H9 (cell line): ENCODE data around the gene WIZ. TPM values are rescaled to one million over a fixed set of nuclear protein-coding genes. Genes with fewer than 3 reads are reported as not detected.

Experiments used
- DNase-seq: peaks from one replicate; pipeline ENCODE4 v3.0.0-alpha.2; 2017
- H2AFZ ChIP-seq: one replicate; pipeline ENCODE4 v1.6.1; 2013; ENCODE audit warnings: mild to moderate bottlenecking, low read length, control low read depth, moderate library complexity
- H2AK5ac ChIP-seq: 2 replicates; pipeline ENCODE4 v1.6.1; 2013; ENCODE audit warnings: low read length, control low read depth, mixed read lengths; ENCODE audit not compliant: insufficient read length
- H2BK120ac ChIP-seq: one replicate; pipeline ENCODE4 v1.6.1; 2013; ENCODE audit warnings: low read depth, mild to moderate bottlenecking, low read length, control low read depth, inconsistent platforms; ENCODE audit not compliant: poor library complexity, severe bottlenecking
- H2BK12ac ChIP-seq: 2 replicates; pipeline ENCODE4 v1.6.1; 2013; ENCODE audit warnings: low read length, control low read depth, mixed read lengths, low read depth; ENCODE audit not compliant: insufficient read length
- H2BK15ac ChIP-seq: 2 replicates; pipeline ENCODE4 v1.6.1; 2013; ENCODE audit warnings: low read depth, low read length, control low read depth
- H2BK20ac ChIP-seq: one replicate; pipeline ENCODE4 v1.6.1; 2013; ENCODE audit warnings: low read depth, mild to moderate bottlenecking, low read length, control low read depth, inconsistent platforms; ENCODE audit not compliant: poor library complexity, severe bottlenecking
- H2BK5ac ChIP-seq: 2 replicates; pipeline ENCODE4 v1.6.1; 2013; ENCODE audit warnings: low read length, control low read depth, mixed read lengths; ENCODE audit not compliant: insufficient read length
- H3K14ac ChIP-seq: 2 replicates; pipeline ENCODE4 v1.6.1; 2013; ENCODE audit warnings: low read length, control low read depth; ENCODE audit not compliant: insufficient read depth
- H3K18ac ChIP-seq: 2 replicates; pipeline ENCODE4 v1.6.1; 2013; ENCODE audit warnings: low read depth, mild to moderate bottlenecking, mixed read lengths, low read length, control low read depth; ENCODE audit not compliant: insufficient read length
- H3K23ac ChIP-seq: 2 replicates; pipeline ENCODE4 v1.6.1; 2013; ENCODE audit warnings: low read length, control low read depth, mixed read lengths, low read depth; ENCODE audit not compliant: insufficient read length
- H3K23me2 ChIP-seq: 2 replicates; pipeline ENCODE4 v1.6.1; 2013; ENCODE audit warnings: low read depth, mild to moderate bottlenecking, mixed read lengths, low read length, control low read depth; ENCODE audit not compliant: insufficient read length, poor library complexity, severe bottlenecking
- H3K27ac ChIP-seq: 2 replicates; pipeline ENCODE4 v1.5.1; 2013; ENCODE audit warnings: low read length, control low read depth, mixed read lengths, low read depth; ENCODE audit not compliant: insufficient read length
- H3K27me3 ChIP-seq: 2 replicates; pipeline ENCODE4 v1.6.1; 2013; ENCODE audit warnings: low read length, control low read depth, inconsistent platforms; ENCODE audit not compliant: insufficient read depth
- H3K4ac ChIP-seq: 2 replicates; pipeline ENCODE4 v1.6.1; 2013; ENCODE audit warnings: low read depth, mild to moderate bottlenecking, control low read depth, inconsistent platforms, low read length, moderate library complexity
- H3K4me1 ChIP-seq: 2 replicates; pipeline ENCODE4 v1.6.1; 2013; ENCODE audit warnings: low read length, control low read depth, inconsistent platforms; ENCODE audit not compliant: insufficient read depth
- H3K4me2 ChIP-seq: 2 replicates; pipeline ENCODE4 v1.6.1; 2013; ENCODE audit warnings: low read length, control low read depth, mixed read lengths; ENCODE audit not compliant: insufficient read length, insufficient read depth
- H3K56ac ChIP-seq: 2 replicates; pipeline ENCODE4 v1.6.1; 2013; ENCODE audit warnings: low read depth, mild to moderate bottlenecking, mixed read lengths, low read length, control low read depth; ENCODE audit not compliant: insufficient read length
- H3K79me1 ChIP-seq: 2 replicates; pipeline ENCODE4 v1.6.1; 2013; ENCODE audit warnings: low read depth, mild to moderate bottlenecking, moderate library complexity, low read length, control low read depth, inconsistent platforms; ENCODE audit not compliant: insufficient read depth, poor library complexity, severe bottlenecking
- H3K79me2 ChIP-seq: 2 replicates; pipeline ENCODE4 v1.6.1; 2013; ENCODE audit warnings: low read length, control low read depth, inconsistent platforms; ENCODE audit not compliant: insufficient read depth
- H3K9ac ChIP-seq: 2 replicates; pipeline ENCODE4 v1.6.1; 2013; ENCODE audit warnings: low read length, control low read depth, mixed read lengths; ENCODE audit not compliant: insufficient read length; ENCODE audit errors: extremely low read depth
- H3K9me3 ChIP-seq: one replicate; pipeline ENCODE4 v1.6.1; 2013; ENCODE audit warnings: low read depth, low read length, inconsistent platforms; ENCODE audit not compliant: control insufficient read depth
- H3T11ph ChIP-seq: one replicate; pipeline ENCODE4 v1.6.1; 2013; ENCODE audit warnings: mild to moderate bottlenecking, low read length, control low read depth, inconsistent platforms
- H4K20me1 ChIP-seq: one replicate; pipeline ENCODE4 v1.6.1; 2013; ENCODE audit not compliant: control insufficient read depth, insufficient read length, insufficient read depth
- H4K5ac ChIP-seq: 2 replicates; pipeline ENCODE4 v1.6.1; 2013; ENCODE audit warnings: low read depth, mild to moderate bottlenecking, mixed read lengths, low read length, control low read depth; ENCODE audit not compliant: insufficient read length
- H4K8ac ChIP-seq: replicated peaks from 2 replicates; pipeline ENCODE4 v1.6.1; 2013; ENCODE audit warnings: low read length, control low read depth, mixed read lengths, low read depth; ENCODE audit not compliant: insufficient read length
- H4K91ac ChIP-seq: 2 replicates; pipeline ENCODE4 v1.6.1; 2013; ENCODE audit warnings: low read depth, mild to moderate bottlenecking, moderate library complexity, mixed read lengths, low read length, control low read depth; ENCODE audit not compliant: insufficient read length
- H3K27ac Mint-ChIP-seq, 3 experiments: 2 replicates in 2 of 3; 3 replicates in 1 of 3; pipeline ENCODE4 v1.8.0; 2020 to 2021; ENCODE audit warnings: mixed read lengths in 3 of 3, mild to moderate bottlenecking in 1 of 3, moderate library complexity in 1 of 3
- H3K27me3 Mint-ChIP-seq: 2 replicates; pipeline ENCODE4 v1.8.0; 2021; ENCODE audit warnings: low read depth, mild to moderate bottlenecking, moderate library complexity, mixed read lengths
- H3K36me3 Mint-ChIP-seq, 3 experiments: 2 replicates in 2 of 3; 3 replicates in 1 of 3; pipeline ENCODE4 v1.8.0; 2020 to 2021; ENCODE audit warnings: low read depth in 3 of 3, mixed read lengths in 3 of 3; ENCODE audit not compliant: insufficient read depth in 1 of 3
- H3K4me1 Mint-ChIP-seq, 2 experiments: 2 replicates each; pipeline ENCODE4 v1.8.0; 2020; ENCODE audit warnings: mixed read lengths in 2 of 2
- H3K4me3 Mint-ChIP-seq, 2 experiments: 2 replicates in 1 of 2; 3 replicates in 1 of 2; pipeline ENCODE4 v1.8.0; 2020 to 2021; ENCODE audit warnings: mild to moderate bottlenecking in 2 of 2, mixed read lengths in 2 of 2, moderate library complexity in 1 of 2
- H3K9me3 Mint-ChIP-seq, 2 experiments: 2 replicates in 1 of 2; 3 replicates in 1 of 2; pipeline ENCODE4 v1.8.0; 2020; ENCODE audit warnings: mild to moderate bottlenecking in 2 of 2, mixed read lengths in 2 of 2, moderate library complexity in 1 of 2
- WGBS: extraction: QIAGEN DNeasy Blood & Tissue Kit; methylation state at CpG from one replicate; pipeline ENCODE4 v1.1.7; 2013; ENCODE audit warnings: missing lambda C conversion rate, low lambda C conversion rate, mixed read lengths; ENCODE audit not compliant: insufficient read length; ENCODE audit errors: extremely low coverage; 5-methylcytosine and 5-hydroxymethylcytosine counted together
- total RNA-seq: library from RNA; stranded (reverse); gene quantifications from 2 replicates; pipeline ENCODE4 v1.2.1, GENCODE V29; 2021
- TF ChIP-seq, protein P1 (sequence below): fragments of 200-600 bp; sonication (generic); conservative IDR thresholded peaks from 3 replicates; pipeline ENCODE4 v1.8.0; 2021; ENCODE audit warnings: antibody characterized with exemption, mild to moderate bottlenecking

Gene WIZ
- total RNA-seq, 1 experiment from 2014 or later: 33.3 TPM

GRCh38 chr19:15452111-15453047 lies 2.6 kb upstream of the WIZ start:
- no peak overlapping the region; the same call in 1 of the 2 replicates for H3K14ac ChIP-seq
- no peak overlapping the region for H4K5ac ChIP-seq
- H3K27me3 Mint-ChIP-seq: peaks cover 50% of the 10 kb centered on the region
- no peak overlapping the region for H3T11ph ChIP-seq
- peak; percentile 99 for DNase-seq
- no peaks in the 10 kb centered on the region for H4K20me1 ChIP-seq
- peak overlapping the region; percentile 82 for H3K4me2 ChIP-seq
- no peak overlapping the region for H2BK20ac ChIP-seq
- no peak overlapping the region for H2BK120ac ChIP-seq
- H4K91ac ChIP-seq: no peak overlapping the region
- H3K79me1 ChIP-seq: no peaks in the 10 kb centered on the region
- H3K79me2 ChIP-seq: no peaks in the 10 kb centered on the region
- H2BK5ac ChIP-seq: no peak overlapping the region
- H3K9me3 Mint-ChIP-seq: peaks cover 0 to 2% of the 10 kb centered on the region in 2 experiments; a peak in 3 of 5 replicates
- H3K9ac ChIP-seq: no peak overlapping the region
- no peak overlapping the region for H2AFZ ChIP-seq
- peaks cover 2% of the 10 kb centered on the region; the same call in 1 of the 2 replicates for H3K27me3 ChIP-seq
- no peak overlapping the region for H3K4ac ChIP-seq
- H3K23ac ChIP-seq: no peak overlapping the region
- no peaks in the 10 kb centered on the region for H3K9me3 ChIP-seq
- peak overlapping the region; percentile 70 for H3K18ac ChIP-seq
- peak overlapping the region; percentile 52 to 82 for H3K4me3 Mint-ChIP-seq
- H4K8ac ChIP-seq: no peak overlapping the region
- H3K4me1 Mint-ChIP-seq: peaks cover 9 to 26% of the 10 kb centered on the region in 2 experiments
- H3K4me1 ChIP-seq: no peaks in the 10 kb centered on the region; the same call in 1 of the 2 replicates
- H2AK5ac ChIP-seq: no peak overlapping the region
- H2BK15ac ChIP-seq: peak overlapping the region; percentile 1; the same call in 1 of the 2 replicates
- no peak overlapping the region for H3K27ac ChIP-seq
- TF ChIP-seq, protein P1, sequence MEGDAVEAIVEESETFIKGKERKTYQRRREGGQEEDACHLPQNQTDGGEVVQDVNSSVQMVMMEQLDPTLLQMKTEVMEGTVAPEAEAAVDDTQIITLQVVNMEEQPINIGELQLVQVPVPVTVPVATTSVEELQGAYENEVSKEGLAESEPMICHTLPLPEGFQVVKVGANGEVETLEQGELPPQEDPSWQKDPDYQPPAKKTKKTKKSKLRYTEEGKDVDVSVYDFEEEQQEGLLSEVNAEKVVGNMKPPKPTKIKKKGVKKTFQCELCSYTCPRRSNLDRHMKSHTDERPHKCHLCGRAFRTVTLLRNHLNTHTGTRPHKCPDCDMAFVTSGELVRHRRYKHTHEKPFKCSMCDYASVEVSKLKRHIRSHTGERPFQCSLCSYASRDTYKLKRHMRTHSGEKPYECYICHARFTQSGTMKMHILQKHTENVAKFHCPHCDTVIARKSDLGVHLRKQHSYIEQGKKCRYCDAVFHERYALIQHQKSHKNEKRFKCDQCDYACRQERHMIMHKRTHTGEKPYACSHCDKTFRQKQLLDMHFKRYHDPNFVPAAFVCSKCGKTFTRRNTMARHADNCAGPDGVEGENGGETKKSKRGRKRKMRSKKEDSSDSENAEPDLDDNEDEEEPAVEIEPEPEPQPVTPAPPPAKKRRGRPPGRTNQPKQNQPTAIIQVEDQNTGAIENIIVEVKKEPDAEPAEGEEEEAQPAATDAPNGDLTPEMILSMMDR: no peak
- H3K27ac Mint-ChIP-seq: 0 out of 7 replicates have a peak overlapping the region, but pooled peaks of 2 of the 3 experiments have one; percentile 27 to 78
- no peak overlapping the region for H3K56ac ChIP-seq
- no peaks in the 10 kb centered on the region for H3K36me3 Mint-ChIP-seq
- peaks cover 28% of the 10 kb centered on the region for H3K23me2 ChIP-seq
- no CpG with 5 or more reads among the region's 37 CpGs for WGBS
- H2BK12ac ChIP-seq: no peak overlapping the region
